OCI-LY7 (cell line): Measurements from ENCODE around the gene LMOD1.

Source experiments
- EZH2phosphoT487 ChIP-seq: fragments of 200-600 bp; sonication (generic); IDR thresholded peaks from 2 replicates; pipeline ENCODE4 v1.6.1; 2018; ENCODE audit warnings: low read depth, borderline replicate concordance, mild to moderate bottlenecking, mixed run types, antibody characterized with exemption, low read length, moderate library complexity, mixed read lengths
- TF ChIP-seq, protein P1 (sequence below): fragments of 200-600 bp; sonication (generic); conservative IDR thresholded peaks from 2 replicates; pipeline ENCODE4 v1.5.1; 2014; ENCODE audit warnings: mild to moderate bottlenecking, antibody characterized with exemption, low read length, moderate library complexity, mixed read lengths

DNA sequence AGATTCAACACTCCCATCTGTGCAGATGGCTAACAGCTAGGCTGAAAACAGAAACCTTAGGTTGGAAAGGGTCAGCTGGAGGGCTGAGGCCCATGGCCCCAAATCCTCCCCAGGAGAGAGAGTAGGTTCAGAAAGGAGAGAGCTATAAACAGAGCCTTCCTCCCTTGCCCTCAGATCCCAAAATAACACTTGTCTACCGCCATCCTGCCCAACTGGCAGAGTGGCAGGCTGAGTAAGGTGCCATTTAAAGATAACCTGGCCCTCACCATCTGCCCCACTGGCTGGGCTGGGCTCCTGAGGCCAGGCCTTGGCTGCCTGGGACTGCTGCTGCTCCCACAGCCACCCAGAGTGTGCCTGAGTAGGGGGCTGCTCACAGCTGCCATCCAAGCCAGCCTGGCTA is 61.9 kb downstream of the LMOD1 start:
- TF ChIP-seq, protein P1, sequence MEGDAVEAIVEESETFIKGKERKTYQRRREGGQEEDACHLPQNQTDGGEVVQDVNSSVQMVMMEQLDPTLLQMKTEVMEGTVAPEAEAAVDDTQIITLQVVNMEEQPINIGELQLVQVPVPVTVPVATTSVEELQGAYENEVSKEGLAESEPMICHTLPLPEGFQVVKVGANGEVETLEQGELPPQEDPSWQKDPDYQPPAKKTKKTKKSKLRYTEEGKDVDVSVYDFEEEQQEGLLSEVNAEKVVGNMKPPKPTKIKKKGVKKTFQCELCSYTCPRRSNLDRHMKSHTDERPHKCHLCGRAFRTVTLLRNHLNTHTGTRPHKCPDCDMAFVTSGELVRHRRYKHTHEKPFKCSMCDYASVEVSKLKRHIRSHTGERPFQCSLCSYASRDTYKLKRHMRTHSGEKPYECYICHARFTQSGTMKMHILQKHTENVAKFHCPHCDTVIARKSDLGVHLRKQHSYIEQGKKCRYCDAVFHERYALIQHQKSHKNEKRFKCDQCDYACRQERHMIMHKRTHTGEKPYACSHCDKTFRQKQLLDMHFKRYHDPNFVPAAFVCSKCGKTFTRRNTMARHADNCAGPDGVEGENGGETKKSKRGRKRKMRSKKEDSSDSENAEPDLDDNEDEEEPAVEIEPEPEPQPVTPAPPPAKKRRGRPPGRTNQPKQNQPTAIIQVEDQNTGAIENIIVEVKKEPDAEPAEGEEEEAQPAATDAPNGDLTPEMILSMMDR, result no peak
- TF ChIP-seq EZH2phosphoT487, result no peak
